Panc1 (cell line): ENCODE measurements around the gene WNT3.

Experiments used
- CTCF ChIP-seq: fragments of 450-650 bp; IDR thresholded peaks from 2 replicates; pipeline ENCODE4 v1.5.1; 2017; ENCODE audit warnings: mild to moderate bottlenecking
- POLR2AphosphoS5 ChIP-seq: IDR thresholded peaks from 2 replicates; pipeline ENCODE4 v1.6.1; 2012; ENCODE audit warnings: mild to moderate bottlenecking, low read depth, low read length, moderate library complexity
- REST ChIP-seq, 2 experiments: IDR thresholded peaks; 2 replicates each; pipeline ENCODE4 v1.6.1; 2011 to 2012; ENCODE audit warnings: low read depth in 2 of 2, control low read depth in 1 of 2, low read length in 1 of 2, mild to moderate bottlenecking in 1 of 2, moderate library complexity in 1 of 2; ENCODE audit not compliant: insufficient read depth in 1 of 2
- SIN3A ChIP-seq: IDR thresholded peaks from 2 replicates; pipeline ENCODE4 v1.6.1; 2012; ENCODE audit warnings: low read depth, mild to moderate bottlenecking, low read length, moderate library complexity, borderline replicate concordance; ENCODE audit not compliant: insufficient read depth
- TCF7L2 ChIP-seq: IDR thresholded peaks from 2 replicates; pipeline ENCODE4 v1.6.1; 2011; ENCODE audit warnings: mild to moderate bottlenecking, low read depth, low read length, inconsistent platforms

GRCh38 chr17:46831573-46832330, 13.3 kb upstream of the WNT3 start:
- TF ChIP-seq CTCF (no peak), TCF7L2 (no peak), POLR2AphosphoS5 (no peak), SIN3A (no peak), REST (IDR thresholded peaks at IDR 0.05; ENCODE audit: insufficient read depth in 1 of 2, low read depth in 2 of 2, low read length in 1 of 2) (no peak)
